HepG2 (cell line): Measurements from ENCODE around the gene VAPA. TPM values are rescaled to one million over a fixed set of nuclear protein-coding genes. Genes with fewer than 3 reads are reported as not detected.

Experiments
- ATAC-seq: fragments of 200-7000 bp; cut with Tn5 transposase; 3 replicates; pipeline ENCODE4 v1.9.1; 2020; ENCODE audit warnings: mild to moderate bottlenecking, moderate library complexity
- BruUV-seq: library from RNA; stranded (reverse); fragments of 400-500 nt; replicated peaks from 2 replicates; lab custom pipeline; 2021; lab: Mats Ljungman, UMichigan
- CTCF ChIA-PET: fragments of 300-600 bp; formaldehyde crosslinking; extraction: SDS; loops from one replicate; lab custom pipeline; 2021; ENCODE audit warnings: low total read pairs, inconsistent platforms, low intra/inter-chr PET ratio; lab: Yijun Ruan, JAX
- POLR2A ChIA-PET: fragments of 350-600 bp; sonication (Branson Sonifier 250); formaldehyde crosslinking; loops from one replicate; lab custom pipeline; 2020; ENCODE audit warnings: antibody characterized with exemption, inconsistent platforms; lab: Yijun Ruan, JAX
- DNase-seq: peaks from one replicate; pipeline ENCODE4 v3.0.0-alpha.2; 2015; ENCODE audit warnings: low spot score
- FAIRE-seq: peaks from 3 replicates; lab custom pipeline; 2011; peaks lifted over from hg19 to GRCh38; lab: Jason Lieb, UNC
- H2AFZ ChIP-seq: one replicate; pipeline ENCODE4 v1.6.1; 2011; ENCODE audit warnings: low read length, inconsistent platforms
- H3K27ac ChIP-seq: fragments of 300-600 bp; 3 replicates; pipeline ENCODE4 v1.8.0; 2011; ENCODE audit warnings: mixed run types, mild to moderate bottlenecking, mixed read lengths, low read length, inconsistent platforms; ENCODE audit not compliant: insufficient read depth; ENCODE audit errors: extremely low read length
- H3K27me3 ChIP-seq, 2 experiments: fragments of 200-600 bp in 1 of 2; 2 replicates in 1 of 2; 3 replicates in 1 of 2; pipeline versions ENCODE4 v1.6.0 to v1.8.0; 2011; ENCODE audit warnings: low read length in 2 of 2, mild to moderate bottlenecking in 2 of 2, moderate library complexity in 2 of 2, inconsistent platforms in 1 of 2; ENCODE audit not compliant: insufficient read depth in 2 of 2, control insufficient read depth in 1 of 2
- H3K36me3 ChIP-seq, 2 experiments: fragments of 200-600 bp in 1 of 2; replicated peaks in 1 of 2; 2 replicates in 1 of 2; 3 replicates in 1 of 2; pipeline versions ENCODE4 v1.5.1 to v1.8.0; 2011; ENCODE audit warnings: low read length in 2 of 2, inconsistent platforms in 1 of 2; ENCODE audit not compliant: insufficient read depth in 2 of 2, control insufficient read depth in 1 of 2
- H3K4me1 ChIP-seq: 2 replicates; pipeline ENCODE4 v1.5.1; 2012; ENCODE audit warnings: low read length, inconsistent platforms; ENCODE audit not compliant: insufficient read depth
- H3K4me2 ChIP-seq: 2 replicates; pipeline ENCODE4 v1.6.0; 2011; ENCODE audit warnings: low read depth, low read length, inconsistent platforms
- H3K4me3 ChIP-seq, 3 experiments: fragments of 200-600 bp in 1 of 3; sonication (generic), shearing (Covaris generic) in 1 of 3; replicated peaks in 1 of 3; 2 replicates each; pipeline ENCODE4 v1.5.1; 2011 to 2016; ENCODE audit warnings: low read length in 3 of 3, inconsistent platforms in 2 of 3, low read depth in 2 of 3, mild to moderate bottlenecking in 2 of 3, control low read depth in 1 of 3, mixed read lengths in 1 of 3; ENCODE audit not compliant: insufficient read depth in 1 of 3
- H3K79me2 ChIP-seq: one replicate; pipeline ENCODE4 v1.6.1; 2011; ENCODE audit warnings: low read length, inconsistent platforms; ENCODE audit not compliant: insufficient read depth
- H3K9ac ChIP-seq: 2 replicates; pipeline ENCODE4 v1.6.0; 2011; ENCODE audit warnings: mild to moderate bottlenecking, low read depth, low read length, inconsistent platforms; ENCODE audit not compliant: insufficient read depth
- H3K9me3 ChIP-seq: 2 replicates; pipeline ENCODE4 v1.5.1; 2012; ENCODE audit warnings: mild to moderate bottlenecking, low read length
- H4K20me1 ChIP-seq: 2 replicates; pipeline ENCODE4 v1.6.0; 2011; ENCODE audit warnings: inconsistent platforms, mild to moderate bottlenecking, low read length, moderate library complexity; ENCODE audit not compliant: insufficient read depth
- ARID3A ChIP-seq: IDR thresholded peaks from 2 replicates; pipeline ENCODE4 v1.6.1; 2012; ENCODE audit warnings: low read depth, low read length, improper control_type of control experiment
- ARNT2 ChIP-seq: sonication (generic); formaldehyde crosslinking; IDR thresholded peaks from 2 replicates; pipeline ENCODE4 v1.8.0; 2022; ENCODE audit warnings: mild to moderate bottlenecking, low read depth, missing genetic modification reagents, moderate library complexity
- GLI4 ChIP-seq: sonication (generic); formaldehyde crosslinking; IDR thresholded peaks from 2 replicates; pipeline ENCODE4 v1.5.1; 2020; ENCODE audit warnings: missing genetic modification reagents, mild to moderate bottlenecking, moderate library complexity, borderline replicate concordance
- HOXA5 ChIP-seq: sonication (generic); formaldehyde crosslinking; IDR thresholded peaks from 2 replicates; pipeline ENCODE4 v1.4.0; 2020; ENCODE audit warnings: missing genetic modification reagents
- HOXD1 ChIP-seq: sonication (generic); formaldehyde crosslinking; IDR thresholded peaks from 2 replicates; pipeline ENCODE4 v1.5.0; 2020; ENCODE audit warnings: missing genetic modification reagents
- IRX3 ChIP-seq: sonication (generic); formaldehyde crosslinking; IDR thresholded peaks from 2 replicates; pipeline ENCODE4 v1.8.1; 2023; ENCODE audit warnings: mild to moderate bottlenecking, low read depth, missing genetic modification reagents, borderline replicate concordance
- LBX2 ChIP-seq: sonication (generic); formaldehyde crosslinking; IDR thresholded peaks from 2 replicates; pipeline ENCODE4 v1.5.0; 2020; ENCODE audit warnings: missing genetic modification reagents, mild to moderate bottlenecking, borderline replicate concordance
- MIER2 ChIP-seq: IDR thresholded peaks from 2 replicates; pipeline ENCODE4 v1.6.1; 2016; ENCODE audit warnings: missing biosample characterization, missing genetic modification reagents
- MXI1 ChIP-seq: IDR thresholded peaks from 3 replicates; pipeline ENCODE4 v1.6.1; 2012; ENCODE audit warnings: low read depth, low read length, inconsistent platforms, borderline replicate concordance
- NFIB ChIP-seq: sonication (generic); formaldehyde crosslinking; IDR thresholded peaks from 2 replicates; pipeline ENCODE4 v1.9.0; 2021; ENCODE audit warnings: missing genetic modification reagents, mild to moderate bottlenecking, borderline replicate concordance
- RFX1 ChIP-seq: fragments of 450-650 bp; IDR thresholded peaks from 2 replicates; pipeline ENCODE4 v1.6.1; 2017
- RNF2 ChIP-seq: fragments of 450-650 bp; conservative IDR thresholded peaks from 2 replicates; pipeline ENCODE4 v1.6.1; 2016; ENCODE audit warnings: low read depth
- SAFB2 ChIP-seq: sonication (generic); formaldehyde crosslinking; IDR thresholded peaks from 2 replicates; pipeline ENCODE4 v1.5.1; 2020; ENCODE audit warnings: missing genetic modification reagents, low read depth, mild to moderate bottlenecking, borderline replicate concordance
- SMAD9 ChIP-seq: sonication (generic); formaldehyde crosslinking; IDR thresholded peaks from 2 replicates; pipeline ENCODE4 v1.5.1; 2020; ENCODE audit warnings: mild to moderate bottlenecking, missing genetic modification reagents
- ZBTB34 ChIP-seq: sonication (generic); formaldehyde crosslinking; IDR thresholded peaks from 2 replicates; pipeline ENCODE4 v1.8.0; 2022; ENCODE audit warnings: mild to moderate bottlenecking, missing genetic modification reagents
- ZNF160 ChIP-seq: sonication (generic); formaldehyde crosslinking; IDR thresholded peaks from 2 replicates; pipeline ENCODE4 v1.8.0; 2022; ENCODE audit warnings: mild to moderate bottlenecking, inconsistent platforms, missing genetic modification reagents
- ZNF678 ChIP-seq: sonication (generic); formaldehyde crosslinking; IDR thresholded peaks from 2 replicates; pipeline ENCODE4 v1.4.0; 2020; ENCODE audit warnings: mild to moderate bottlenecking, missing genetic modification reagents
- WGBS: methylation state at CpG from one replicate; pipeline ENCODE4 v1.1.6; 2017; ENCODE audit warnings: low lambda C conversion rate; 5-methylcytosine and 5-hydroxymethylcytosine counted together
- in situ Hi-C: cut with HindIII; loops from 2 replicates; pipeline ENCODE4 v1.10.0; 2017; ENCODE audit warnings: low pct_unique_long_range_greater_than_20kb; ENCODE audit not compliant: extremely low pct_ligation_motif_present
- intact Hi-C: fragments of 100-400 bp; cut with micrococcal nuclease; formaldehyde crosslinking; loops from one replicate; pipeline ENCODE4 v1.10.0; 2022; ENCODE audit not compliant: unreplicated experiment
- polyA plus RNA-seq, 8 experiments: library from polyadenylated mRNA; depleted of rRNA in 3 of 8; stranded (reverse) in 7 of 8; unstranded in 1 of 8; fragments of >200 nt; fragmentation: Illumina TruSeq in 4 of 8; extraction: Trizol in 4 of 8; gene quantifications; 2 replicates each; pipeline versions ENCODE4 v1.2.1 to v1.2.3, GENCODE V29; 2011 to 2016; ENCODE audit warnings: low read depth in 4 of 8, missing spikeins in 1 of 8, mixed read lengths in 1 of 8; ENCODE audit not compliant: insufficient read depth in 1 of 8
- total RNA-seq, 5 experiments: library from RNA; depleted of rRNA; stranded (reverse); fragments of >200 nt; fragmentation: Illumina TruSeq; extraction: Trizol; gene quantifications; 2 replicates each; pipeline ENCODE4 v1.2.3, GENCODE V29; 2016; ENCODE audit warnings: low read depth in 1 of 5

The VAPA gene
- total and polyA plus RNA-seq, 2 of the 13 experiments (the other 11 are each of a cell fraction or from before 2014, with no cell fraction given), result 167 to 294 TPM

GRCh38 chr18:9982711-9983110 lies 68.9 kb downstream of the VAPA start:
- no peak for TF ChIP-seq ZNF160 (CRISPR knock-in tag)
- TF ChIP-seq ARNT2, result no peak
- no peak for TF ChIP-seq HOXD1 (CRISPR knock-in tag)
- no peak for TF ChIP-seq ZBTB34
- no peak for TF ChIP-seq RFX1
- TF ChIP-seq ZNF678, result no peak
- TF ChIP-seq ARID3A, result no peak
- no peak for TF ChIP-seq SMAD9 (CRISPR knock-in tag)
- TF ChIP-seq MIER2 (CRISPR knock-in tag), result no peak
- TF ChIP-seq IRX3 (CRISPR knock-in tag), result no peak
- TF ChIP-seq RNF2, result no peak
- TF ChIP-seq LBX2 (CRISPR knock-in tag), result no peak
- no peak for TF ChIP-seq MXI1
- TF ChIP-seq NFIB, result no peak
- TF ChIP-seq SAFB2 (CRISPR knock-in tag), result no peak
- no peak for TF ChIP-seq GLI4 (CRISPR knock-in tag)
- TF ChIP-seq HOXA5 (CRISPR knock-in tag), result no peak
- ATAC-seq, result no peak
- Histone ChIP-seq H3K4me1 (peaks cover 7% of the 10 kb centered on the region), H3K27me3 (peaks cover 0 to 4% of the 10 kb centered on the region in 2 experiments; a peak in 1 of 5 replicates), H3K9ac (no peak overlapping the region), H3K79me2 (no peaks in the 10 kb centered on the region), H3K36me3 (no peaks in the 10 kb centered on the region), H4K20me1 (no peaks in the 10 kb centered on the region), H3K9me3 (no peaks in the 10 kb centered on the region; the same call in 1 of the 2 replicates), H3K4me2 (no peak overlapping the region), H3K27ac (no peak overlapping the region), H3K4me3 (no peak overlapping the region), H2AFZ (no peak overlapping the region)
- intact Hi-C loops (no loop called here), in situ Hi-C loops (no loop called here)
- ChIA-PET POLR2A (no interaction called here), CTCF (no interaction called here)
- no TSS peak for BruUV-seq
- no peak for FAIRE-seq
- WGBS, result 30% methylated on average over 3 of the region's 5 CpGs
- DNase-seq, result no peak
